Sciatic nerve (tissue), 2 donors: Measurements from ENCODE around the gene TOMT. TPM values are rescaled to one million over a fixed set of nuclear protein-coding genes. Genes with fewer than 3 reads are reported as not detected.
"Not testable (repeated sequence)": the region's sequence is repeated elsewhere in the genome, so short reads cannot be mapped to it uniquely, and the experiment has no call there.

ENCODE experiments used
- ATAC-seq: fragments of 200-7000 bp; cut with Tn5 transposase; one replicate; pipeline ENCODE4 v1.9.1; 2020; ENCODE audit warnings: mild to moderate bottlenecking, moderate library complexity
- DNase-seq: peaks from one replicate; pipeline ENCODE4 v3.0.0-alpha.2; 2020; ENCODE audit warnings: low spot score
- intact Hi-C: fragments of 100-400 bp; cut with DNase I; formaldehyde crosslinking; loops from one replicate; pipeline ENCODE4 v1.14.2; 2022
- total RNA-seq: library from RNA; stranded (reverse); fragmentation: NEBNext Ultra II Directional; extraction: Animal tissue kit (Norgen Biotek cat#: 25700); gene quantifications from one replicate; pipeline ENCODE4 v1.2.1, GENCODE V29; 2021
- donor health status: DM: no; HTN: no; CAD: no.
- donor health status: DM: no; HTN: no; CAD: no.

The TOMT gene
- total RNA-seq, 1 donor from 2014 or later = not detected

DNA sequence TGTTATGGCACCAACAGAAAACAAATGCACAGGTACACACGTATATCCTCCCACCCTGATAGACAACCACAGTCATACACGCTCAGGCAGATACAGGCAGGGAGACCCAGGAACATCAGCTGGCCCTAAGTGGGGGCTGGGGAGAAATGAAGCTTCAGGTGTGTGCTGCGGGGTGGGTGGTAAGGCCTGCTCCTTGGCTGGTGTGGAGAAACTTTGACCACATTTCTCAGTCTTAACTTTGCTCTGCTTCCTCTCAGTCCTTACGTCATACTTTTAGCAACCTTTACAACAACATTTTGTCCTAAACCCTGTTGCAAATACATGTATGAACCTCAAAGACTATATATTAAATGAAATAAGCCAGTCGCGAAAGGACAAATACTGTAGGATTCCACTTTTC lies 13.5 kb downstream of the TOMT start:
- DNase-seq (no peak), ATAC-seq (no peak)
- intact Hi-C loops = no loop called here

DNA sequence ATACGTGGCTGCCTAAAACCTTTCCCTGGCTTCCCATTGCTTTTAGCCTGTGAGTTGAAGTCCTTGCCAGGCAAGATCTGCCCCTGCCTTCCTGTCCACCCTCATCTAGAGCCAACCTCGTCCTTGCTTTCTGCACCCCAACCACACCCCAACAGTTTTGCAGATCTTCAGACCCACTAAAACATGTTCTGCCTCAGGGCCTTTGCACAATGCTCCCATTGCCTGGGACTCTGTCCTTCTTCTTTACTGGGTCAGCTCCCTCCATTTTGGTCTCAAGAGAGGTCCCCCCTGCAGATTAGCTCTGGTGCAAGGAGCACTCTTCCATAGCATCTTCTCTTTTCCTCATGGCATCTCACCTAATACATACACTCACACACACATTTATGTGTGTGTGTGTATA lies 15.2 kb downstream of the TOMT start:
- intact Hi-C loops = no loop called here
- no peak for DNase-seq
- ATAC-seq = no peak

DNA sequence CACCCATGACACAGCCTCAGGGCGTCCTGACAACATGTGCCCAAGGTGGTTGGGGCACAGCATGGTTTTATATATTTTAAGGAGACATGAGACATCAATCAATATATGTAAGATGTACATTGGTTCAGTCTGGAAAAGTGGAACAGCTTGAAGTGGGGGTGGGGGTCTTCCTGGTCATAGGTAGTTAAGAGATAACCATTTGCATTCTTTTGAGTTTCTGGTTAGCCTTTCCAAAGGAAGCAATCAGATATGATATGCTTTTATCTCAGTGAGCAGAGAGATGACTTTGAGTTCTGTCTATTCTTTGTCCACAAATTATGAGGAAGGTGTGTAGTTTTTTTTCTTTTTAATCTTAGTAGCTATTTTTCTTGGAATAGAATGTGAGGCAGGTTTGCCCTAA lies 16.9 kb downstream of the TOMT start:
- intact Hi-C loops = no loop called here
- no peak for DNase-seq
- ATAC-seq = no peak

DNA sequence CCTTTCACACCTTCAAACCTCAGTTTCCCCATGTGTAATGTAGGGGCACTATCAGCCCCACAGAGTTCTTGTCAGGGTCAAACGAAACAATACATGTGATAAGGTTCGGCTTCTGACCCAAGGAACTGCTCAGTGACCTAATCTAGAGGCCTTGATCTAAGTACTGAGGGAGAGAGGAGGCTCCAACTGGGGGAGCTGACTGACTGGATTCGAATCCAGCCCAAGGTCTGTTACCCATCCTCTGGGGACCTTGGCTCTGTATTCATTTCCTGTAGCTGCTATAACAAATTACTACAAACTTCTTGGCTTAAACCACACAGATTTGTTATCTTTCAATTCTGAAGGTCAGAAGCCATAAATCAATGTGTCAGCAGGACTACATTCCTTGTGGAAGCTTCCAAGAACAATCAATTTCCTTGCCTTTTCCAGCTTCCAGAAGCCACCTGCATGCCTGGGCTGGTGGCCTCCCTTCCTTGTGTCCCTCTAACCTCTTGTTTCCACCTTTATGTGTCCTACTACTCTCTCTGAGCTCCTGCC lies 17.5 kb downstream of the TOMT start:
- intact Hi-C loops = no loop called here
- ATAC-seq (no peak), DNase-seq (no peak)

GRCh38 chr11:72124046-72124445 lies 18.3 kb downstream of the TOMT start:
- ATAC-seq (no peak), DNase-seq (no peak)
- intact Hi-C loops = no loop called here

- DNase-seq = no peak
- no peak for ATAC-seq
- intact Hi-C loops = no loop called here
Observed at GRCh38 chr11:72125956-72126355, 20.2 kb downstream of the TOMT start.

GRCh38 chr11:72127923-72128322 lies 22.2 kb downstream of the TOMT start:
- DNase-seq = no peak
- intact Hi-C loops = no loop called here
- ATAC-seq = no peak

GRCh38 chr11:72129381-72129780 lies 23.7 kb downstream of the TOMT start:
- intact Hi-C loops = no loop called here
- no peak for ATAC-seq
- no peak for DNase-seq

GRCh38 chr11:72132646-72133045 lies 26.9 kb downstream of the TOMT start:
- ATAC-seq (no peak), DNase-seq (no peak)
- intact Hi-C loops = no loop called here

DNA sequence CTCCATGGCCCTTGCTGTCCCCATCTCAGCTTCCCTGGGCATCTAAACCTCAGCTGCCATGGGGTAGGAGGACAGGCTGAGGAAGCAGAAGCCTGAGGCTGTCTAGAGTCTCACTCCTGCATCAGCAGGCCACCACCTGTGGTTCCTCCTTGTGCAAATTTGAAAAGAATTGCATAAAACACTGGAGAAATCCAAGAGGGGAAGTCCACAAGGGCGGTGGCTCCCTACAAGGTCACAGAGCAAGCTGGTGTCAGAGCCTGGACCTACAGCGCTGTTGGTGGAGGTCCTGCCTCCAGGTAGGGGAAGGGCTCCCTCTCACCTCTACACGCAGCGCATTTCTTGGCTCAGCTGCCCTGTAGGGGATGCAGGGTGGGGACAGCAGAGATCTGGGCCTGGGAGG lies 29.7 kb downstream of the TOMT start, which contains the start of gene FOLR3:
Gene FOLR3, plus strand, starts transcription at position 253 of the 400 bp plus-strand sequence. CDS start 228 bp downstream, outside the sequence.
- intact Hi-C loops, ATAC-seq, DNase-seq: not testable (repeated sequence)

DNA sequence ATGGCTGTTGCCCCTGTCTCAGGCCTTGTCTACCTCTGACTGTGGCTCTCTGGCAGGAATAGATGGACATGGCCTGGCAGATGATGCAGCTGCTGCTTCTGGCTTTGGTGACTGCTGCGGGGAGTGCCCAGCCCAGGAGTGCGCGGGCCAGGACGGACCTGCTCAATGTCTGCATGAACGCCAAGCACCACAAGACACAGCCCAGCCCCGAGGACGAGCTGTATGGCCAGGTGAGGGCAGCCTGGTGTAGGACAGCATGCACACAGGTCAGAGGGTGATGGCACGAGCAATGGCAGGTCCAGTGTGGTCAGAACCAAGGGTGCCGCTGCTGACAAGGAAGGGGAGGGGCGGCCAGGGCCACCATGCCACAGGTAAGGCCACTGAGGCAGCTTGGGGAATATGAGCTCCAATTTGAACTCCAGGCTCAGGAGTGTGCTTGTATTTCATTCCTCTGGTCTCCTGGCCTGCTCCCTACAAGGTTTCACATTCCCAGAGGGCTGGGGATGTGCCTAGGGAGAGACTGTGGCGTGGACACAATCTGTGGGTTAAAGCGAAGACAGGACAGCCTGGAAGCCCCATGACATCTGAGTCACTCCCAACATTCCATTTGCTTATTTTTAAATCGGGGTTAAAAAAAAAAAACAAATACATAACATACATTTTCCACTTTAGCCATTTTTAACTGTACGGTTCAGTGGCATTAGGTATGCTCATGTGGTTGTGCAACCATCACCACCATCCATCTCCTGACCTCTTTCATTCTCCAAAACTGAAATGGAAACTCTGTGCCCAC lies 30.4 kb downstream of the TOMT start:
- DNase-seq = no peak
- ATAC-seq = no peak
- intact Hi-C loops = no loop called here

DNA sequence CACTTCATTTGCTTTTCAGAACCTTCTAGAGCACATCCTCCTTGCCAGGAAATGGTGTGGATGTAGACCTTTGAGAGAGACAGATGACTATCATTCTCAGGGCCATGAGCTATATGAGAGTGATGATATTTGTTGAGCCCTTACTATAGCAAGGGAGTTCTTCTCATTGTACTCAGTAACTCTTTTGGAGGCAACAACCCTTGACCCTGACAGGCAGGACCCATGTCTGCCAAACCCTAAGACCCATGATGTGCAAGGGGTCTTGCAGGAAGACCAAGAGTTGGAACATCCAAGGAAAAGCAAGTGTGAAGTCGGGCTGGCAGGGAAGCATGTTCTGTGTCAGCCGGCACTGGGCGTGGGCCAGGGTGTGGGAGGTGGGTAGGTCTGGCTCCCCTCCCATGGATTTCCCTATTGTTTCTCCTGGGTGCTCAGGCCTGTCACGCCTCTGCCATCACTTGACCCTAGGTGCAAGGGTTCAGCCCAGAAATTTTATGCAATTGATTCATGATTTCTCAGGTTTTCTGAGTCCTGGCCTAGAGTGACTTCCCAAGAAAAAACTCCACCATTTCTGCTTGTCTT lies 31.0 kb downstream of the TOMT start:
- no peak for DNase-seq
- intact Hi-C loops = no loop called here
- ATAC-seq = no peak

DNA sequence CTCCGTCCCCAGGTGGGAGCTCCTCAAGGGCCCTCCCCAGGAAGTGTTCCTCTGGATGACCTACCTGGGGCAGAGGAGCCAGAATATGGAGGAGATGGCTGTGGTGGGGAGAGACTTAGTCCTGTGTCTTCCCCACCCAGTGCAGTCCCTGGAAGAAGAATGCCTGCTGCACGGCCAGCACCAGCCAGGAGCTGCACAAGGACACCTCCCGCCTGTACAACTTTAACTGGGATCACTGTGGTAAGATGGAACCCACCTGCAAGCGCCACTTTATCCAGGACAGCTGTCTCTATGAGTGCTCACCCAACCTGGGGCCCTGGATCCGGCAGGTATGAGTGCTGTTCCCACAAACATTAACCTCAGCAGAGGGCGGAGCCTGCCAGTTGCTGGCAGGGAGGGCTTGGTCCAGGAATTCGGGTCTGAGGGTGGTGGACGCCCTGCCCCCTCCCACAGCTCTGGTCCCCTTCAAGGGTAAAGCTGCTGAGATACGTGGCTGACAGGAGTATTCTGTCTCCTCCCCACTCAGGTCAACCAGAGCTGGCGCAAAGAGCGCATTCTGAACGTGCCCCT lies 33.2 kb downstream of the TOMT start:
- intact Hi-C loops = no loop called here
- ATAC-seq = no peak

GRCh38 chr11:72139500-72139899 lies 33.8 kb downstream of the TOMT start:
- intact Hi-C loops = no loop called here
- no peak for DNase-seq
- ATAC-seq = no peak

More for the DNA sequence above, 33.2 kb downstream of the TOMT start:
- DNase-seq = no peak

GRCh38 chr11:72140661-72141060 lies 34.9 kb downstream of the TOMT start:
- DNase-seq = no peak
- no peak for ATAC-seq
- intact Hi-C loops = no loop called here

DNA sequence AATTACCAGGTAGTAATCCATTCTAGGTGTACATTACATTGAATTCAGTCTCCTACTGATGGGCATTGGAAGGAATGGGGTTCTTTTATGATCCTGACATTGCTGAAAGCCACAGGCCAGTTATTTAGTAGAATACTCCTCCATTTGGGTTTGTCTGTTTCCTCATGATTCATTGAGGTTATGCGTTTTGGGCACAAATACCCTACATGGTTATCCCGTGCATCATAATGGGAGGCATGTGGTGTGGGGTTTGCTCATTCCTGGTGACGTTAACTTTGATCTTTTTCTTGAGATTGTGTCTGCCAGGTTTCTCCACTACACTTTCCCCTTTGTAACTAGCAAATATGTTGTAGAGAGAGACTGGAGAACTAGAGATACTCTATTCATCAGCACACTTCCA lies 35.3 kb downstream of the TOMT start:
- intact Hi-C loops = no loop called here
- ATAC-seq = no peak

GRCh38 chr11:72142086-72142485 lies 36.4 kb downstream of the TOMT start:
- intact Hi-C loops, DNase-seq, ATAC-seq: not testable (repeated sequence)

More for the DNA sequence above, 35.3 kb downstream of the TOMT start:
- DNase-seq = no peak

DNA sequence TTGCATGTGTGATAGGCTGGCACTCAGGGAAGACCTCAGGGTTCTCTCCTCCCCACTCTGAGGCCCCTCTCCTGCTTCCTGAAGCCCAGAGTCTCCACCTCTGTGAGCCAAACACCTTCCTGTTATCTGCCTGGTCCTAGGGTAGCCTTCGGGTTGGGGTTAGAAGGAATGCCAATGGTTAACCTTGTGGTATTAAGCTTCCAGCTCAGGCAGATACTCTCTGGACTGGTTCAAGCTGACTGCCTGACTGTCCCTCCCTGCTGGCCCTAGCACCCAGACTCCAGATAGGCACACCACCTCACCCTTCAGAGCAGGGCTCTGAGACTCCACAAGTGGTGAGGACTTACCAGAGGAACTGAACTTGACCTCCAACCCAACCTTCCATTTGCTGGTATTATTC lies 36.8 kb downstream of the TOMT start:
- intact Hi-C loops = not testable (repeated sequence)

DNA sequence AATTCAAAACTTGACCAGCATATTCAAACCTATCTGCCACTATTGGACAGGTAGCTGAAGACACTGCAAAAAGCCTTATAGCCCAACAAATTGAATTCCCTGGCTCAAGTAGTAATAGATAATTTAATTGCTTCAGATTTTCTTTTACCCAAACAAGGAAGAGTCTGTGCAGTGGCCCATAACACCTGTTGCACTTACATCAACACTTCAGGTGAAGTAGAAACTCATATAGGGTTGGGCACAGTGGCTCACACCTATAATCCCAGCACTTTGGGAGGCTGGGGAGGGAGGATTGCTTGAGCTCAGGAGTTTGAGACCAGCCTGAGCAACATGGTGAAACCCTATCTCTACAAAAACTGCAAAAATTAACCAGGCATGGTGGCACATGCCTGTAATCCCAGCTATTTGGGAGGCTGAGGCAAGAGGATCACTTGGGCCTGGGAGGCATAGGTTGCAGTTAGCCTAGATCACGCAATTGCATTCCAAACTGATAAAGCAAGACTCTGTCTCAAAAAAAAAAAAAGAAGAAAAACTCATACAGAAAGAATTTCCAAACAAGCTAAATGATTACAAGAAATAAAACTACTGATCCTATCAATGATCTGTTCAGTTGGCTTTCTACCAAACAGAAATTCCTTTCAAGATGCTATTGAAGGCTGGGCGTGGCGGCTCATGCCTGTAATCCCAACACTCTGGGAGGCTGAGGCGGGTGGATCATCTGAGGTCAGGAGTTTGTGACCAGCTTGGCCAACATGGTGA lies 39.3 kb downstream of the TOMT start:
- DNase-seq (no peak), ATAC-seq (no peak)
- intact Hi-C loops = no loop called here

More for the DNA sequence above, 36.8 kb downstream of the TOMT start:
- not testable (repeated sequence) for DNase-seq, ATAC-seq
